Epidermal melanocyte (primary cell): ENCODE measurements around the gene AGGF1.
A peak's percentile ranks its signal among the peaks of the same experiment; 100 is the strongest.
"Not testable (repeated sequence)": the region's sequence is repeated elsewhere in the genome, so short reads cannot be mapped to it uniquely, and the experiment has no call there.

Source experiments
- DNase-seq: peaks from one replicate; pipeline ENCODE4 v3.0.0; 2011; ENCODE audit warnings: low spot score; ENCODE audit not compliant: insufficient read length

AGGF1 gene

GRCh38 chr5:77022511-77023417 lies 7.4 kb upstream of the AGGF1 start:
- DNase-seq: no peak

GRCh38 chr5:77024490-77024889 lies 5.7 kb upstream of the AGGF1 start:
- no peak for DNase-seq

- DNase-seq: no peak
Measured at GRCh38 chr5:77028631-77029375, 1.4 kb upstream of the AGGF1 start.

- DNase-seq: no peak
Measured at GRCh38 chr5:77029376-77029885, 773 bp upstream of the AGGF1 start.

GRCh38 chr5:77031891-77032290 lies 1.7 kb downstream of the AGGF1 start:
- no peak for DNase-seq

GRCh38 chr5:77032635-77033034 lies 2.4 kb downstream of the AGGF1 start:
- DNase-seq: no peak

GRCh38 chr5:77033338-77033737 lies 3.1 kb downstream of the AGGF1 start:
- no peak for DNase-seq

- DNase-seq: no peak
Measured at GRCh38 chr5:77035950-77036349, 5.7 kb downstream of the AGGF1 start.

- DNase-seq: no peak
Measured at GRCh38 chr5:77046416-77047073, 16.3 kb downstream of the AGGF1 start.

GRCh38 chr5:77064040-77064439 lies 33.8 kb downstream of the AGGF1 start:
- DNase-seq: no peak

- no peak for DNase-seq
Measured at GRCh38 chr5:77065256-77065655, 35.1 kb downstream of the AGGF1 start.

- no peak for DNase-seq
Measured at GRCh38 chr5:77066184-77066583, 36.0 kb downstream of the AGGF1 start.

GRCh38 chr5:77066823-77067442 lies 36.7 kb downstream of the AGGF1 start:
- DNase-seq: no peak

- no peak for DNase-seq
Measured at GRCh38 chr5:77073667-77074066, 43.5 kb downstream of the AGGF1 start.

- DNase-seq: no peak
Measured at GRCh38 chr5:77074745-77075144, 44.5 kb downstream of the AGGF1 start.

- peak; percentile 32 for DNase-seq
Measured at GRCh38 chr5:77076961-77077828, 47.0 kb downstream of the AGGF1 start.

- DNase-seq: no peak
Measured at GRCh38 chr5:77077829-77078176, 47.6 kb downstream of the AGGF1 start.

GRCh38 chr5:77080479-77080878 lies 50.3 kb downstream of the AGGF1 start:
- not testable (repeated sequence) for DNase-seq

- no peak for DNase-seq
Measured at GRCh38 chr5:77080905-77081304, 50.7 kb downstream of the AGGF1 start.

- no peak for DNase-seq
Measured at GRCh38 chr5:77082280-77082679, 52.1 kb downstream of the AGGF1 start.
